Activated CD8-positive, alpha-beta T cell treated with anti-CD3 and anti-CD28 coated beads, Interleukin-2, amount 10 ng/mL, durations not matched to agents 7 days and 5 days (primary cell): ENCODE results near the gene NUDT1. TPM values are rescaled to one million over a fixed set of nuclear protein-coding genes. Genes with fewer than 3 reads are reported as not detected.
"Not testable (repeated sequence)": the region's sequence is repeated elsewhere in the genome, so short reads cannot be mapped to it uniquely, and the experiment has no call there.

Experiments
- ATAC-seq: fragments of 150-1000 bp; cut with Tn5 transposase; one replicate; pipeline ENCODE4 v1.10.0; 2021; ENCODE audit warnings: moderate library complexity
- CTCF ChIA-PET: fragments of 350-600 bp; sonication (Branson Sonifier 250); formaldehyde crosslinking; loops from one replicate; lab custom pipeline; 2021; ENCODE audit warnings: antibody characterized with exemption; lab: Charles Lee
- POLR2A ChIA-PET: fragments of 350-600 bp; sonication (Branson Sonifier 250); formaldehyde crosslinking; loops from one replicate; lab custom pipeline; 2021; ENCODE audit warnings: antibody characterized with exemption; lab: Charles Lee
- DNase-seq: peaks from one replicate; pipeline ENCODE4 v3.0.0-alpha.2; 2020
- H3K27ac Mint-ChIP-seq: one replicate; pipeline ENCODE4 v1.8.0; 2021; ENCODE audit warnings: mild to moderate bottlenecking, mixed read lengths
- H3K27me3 Mint-ChIP-seq: one replicate; pipeline ENCODE4 v1.8.0; 2021; ENCODE audit warnings: low read depth, mixed read lengths
- H3K36me3 Mint-ChIP-seq: one replicate; pipeline ENCODE4 v1.8.0; 2021; ENCODE audit warnings: low read depth, mixed read lengths
- H3K4me1 Mint-ChIP-seq: one replicate; pipeline ENCODE4 v1.8.0; 2021; ENCODE audit warnings: low read depth, mixed read lengths
- H3K4me3 Mint-ChIP-seq: one replicate; pipeline ENCODE4 v1.8.0; 2021; ENCODE audit warnings: mild to moderate bottlenecking, mixed read lengths
- H3K9me3 Mint-ChIP-seq: one replicate; pipeline ENCODE4 v1.8.0; 2022; ENCODE audit warnings: mixed read lengths; ENCODE audit not compliant: insufficient read depth
- total RNA-seq, 2 experiments: library from RNA; stranded (reverse); gene quantifications; one replicate each; pipeline ENCODE4 v1.2.3, GENCODE V29; 2021

The NUDT1 gene
- total RNA-seq, 2 experiments from 2014 or later = 126 to 130 TPM

- Mint-ChIP-seq H3K4me1 (peaks cover 14% of the 10 kb centered on the region), H3K36me3 (peaks cover 8% of the 10 kb centered on the region), H3K27me3 (no peaks in the 10 kb centered on the region), H3K9me3 (no peaks in the 10 kb centered on the region), H3K27ac (no peak overlapping the region), H3K4me3 (no peak overlapping the region)
- DNase-seq = no peak
- CTCF ChIA-PET = no interaction called here
- ATAC-seq = no peak
- POLR2A ChIA-PET = no interaction called here
These were observed 22.1 kb downstream of the NUDT1 start for GRCh38 chr7:2264158-2264557.

GRCh38 chr7:2266911-2267310 lies 24.9 kb downstream of the NUDT1 start:
- Mint-ChIP-seq H3K4me1 (peaks cover under 1% of the 10 kb centered on the region), H3K4me3 (no peak overlapping the region), H3K9me3 (no peaks in the 10 kb centered on the region), H3K36me3 (peaks cover 8% of the 10 kb centered on the region), H3K27me3 (no peaks in the 10 kb centered on the region), H3K27ac (no peak overlapping the region)
- ATAC-seq (no peak), DNase-seq (no peak)
- POLR2A ChIA-PET = no interaction called here
- CTCF ChIA-PET = no interaction called here

GRCh38 chr7:2269089-2269990 lies 27.3 kb downstream of the NUDT1 start:
- CTCF ChIA-PET, H3K4me3 Mint-ChIP-seq, H3K27me3 Mint-ChIP-seq, H3K9me3 Mint-ChIP-seq, H3K36me3 Mint-ChIP-seq, H3K27ac Mint-ChIP-seq, H3K4me1 Mint-ChIP-seq, POLR2A ChIA-PET, DNase-seq, ATAC-seq: not testable (repeated sequence)

- ATAC-seq = no peak
- H3K36me3 Mint-ChIP-seq = peaks cover 4% of the 10 kb centered on the region
- no peak for DNase-seq
- H3K4me3 Mint-ChIP-seq = no peak overlapping the region
- no peaks in the 10 kb centered on the region for H3K9me3 Mint-ChIP-seq
- H3K27ac Mint-ChIP-seq = no peak overlapping the region
- POLR2A ChIA-PET = no interaction called here
- CTCF ChIA-PET = no interaction called here
- H3K4me1 Mint-ChIP-seq = no peaks in the 10 kb centered on the region
- no peaks in the 10 kb centered on the region for H3K27me3 Mint-ChIP-seq
These were observed 28.0 kb downstream of the NUDT1 start for GRCh38 chr7:2269991-2270460.

- DNase-seq = no peak
- Mint-ChIP-seq H3K4me3 (no peak overlapping the region), H3K27ac (no peak overlapping the region), H3K27me3 (no peaks in the 10 kb centered on the region), H3K4me1 (no peaks in the 10 kb centered on the region), H3K36me3 (peaks cover 4% of the 10 kb centered on the region), H3K9me3 (no peaks in the 10 kb centered on the region)
- POLR2A ChIA-PET = no interaction called here
- no peak for ATAC-seq
- CTCF ChIA-PET = no interaction called here
These were observed 28.5 kb downstream of the NUDT1 start for GRCh38 chr7:2270495-2270894.

GRCh38 chr7:2271273-2272026 lies 29.4 kb downstream of the NUDT1 start:
- POLR2A ChIA-PET = no interaction called here
- H3K27me3 Mint-ChIP-seq = no peaks in the 10 kb centered on the region
- CTCF ChIA-PET = no interaction called here
- ATAC-seq (no peak), DNase-seq (no peak)
- no peak overlapping the region for H3K4me3 Mint-ChIP-seq
- H3K36me3 Mint-ChIP-seq = peaks cover 4% of the 10 kb centered on the region
- H3K9me3 Mint-ChIP-seq = no peaks in the 10 kb centered on the region
- H3K27ac Mint-ChIP-seq = no peak overlapping the region
- H3K4me1 Mint-ChIP-seq = no peaks in the 10 kb centered on the region

GRCh38 chr7:2272031-2272430 lies 30.0 kb downstream of the NUDT1 start:
- Mint-ChIP-seq H3K4me1 (no peaks in the 10 kb centered on the region), H3K27ac (no peak overlapping the region), H3K27me3 (no peaks in the 10 kb centered on the region), H3K36me3 (peaks cover 4% of the 10 kb centered on the region), H3K9me3 (no peaks in the 10 kb centered on the region), H3K4me3 (no peak overlapping the region)
- ChIA-PET POLR2A (no interaction called here), CTCF (no interaction called here)
- DNase-seq (no peak), ATAC-seq (no peak)

GRCh38 chr7:2273866-2274265 lies 31.8 kb downstream of the NUDT1 start:
- no peak for ATAC-seq
- CTCF ChIA-PET = no interaction called here

GRCh38 chr7:2274666-2275065 lies 32.6 kb downstream of the NUDT1 start:
- DNase-seq (no peak), ATAC-seq (no peak)
- Mint-ChIP-seq H3K4me1 (peaks cover under 1% of the 10 kb centered on the region), H3K9me3 (no peaks in the 10 kb centered on the region), H3K36me3 (peaks cover 4% of the 10 kb centered on the region), H3K4me3 (no peak overlapping the region), H3K27me3 (no peaks in the 10 kb centered on the region), H3K27ac (no peak overlapping the region)
- POLR2A ChIA-PET = no interaction called here
- CTCF ChIA-PET = interaction anchor here (0.6 kb wide), 1 partner anchor 706 kb away, joined by 3 read pairs; no protein-coding TSS in a partner anchor

More at GRCh38 chr7:2273866-2274265, 31.8 kb downstream of the NUDT1 start:
- Mint-ChIP-seq H3K36me3 (peaks cover 4% of the 10 kb centered on the region), H3K9me3 (no peaks in the 10 kb centered on the region), H3K4me1 (no peaks in the 10 kb centered on the region), H3K27me3 (no peaks in the 10 kb centered on the region), H3K27ac (no peak overlapping the region), H3K4me3 (no peak overlapping the region)
- POLR2A ChIA-PET = no interaction called here
- DNase-seq = no peak

- CTCF ChIA-PET = no interaction called here
- Mint-ChIP-seq H3K4me3 (no peak overlapping the region), H3K36me3 (peaks cover 4% of the 10 kb centered on the region), H3K27me3 (no peaks in the 10 kb centered on the region), H3K4me1 (peaks cover 5% of the 10 kb centered on the region), H3K9me3 (no peaks in the 10 kb centered on the region), H3K27ac (no peak overlapping the region)
- ATAC-seq (no peak), DNase-seq (no peak)
- POLR2A ChIA-PET = no interaction called here
These were observed 33.1 kb downstream of the NUDT1 start for GRCh38 chr7:2275101-2275500.

GRCh38 chr7:2276107-2276506 lies 34.1 kb downstream of the NUDT1 start:
- Mint-ChIP-seq H3K4me1 (peaks cover 6% of the 10 kb centered on the region), H3K36me3 (peaks cover 4% of the 10 kb centered on the region), H3K27ac (no peak overlapping the region), H3K27me3 (no peaks in the 10 kb centered on the region), H3K4me3 (no peak overlapping the region), H3K9me3 (no peaks in the 10 kb centered on the region)
- ChIA-PET CTCF (no interaction called here), POLR2A (no interaction called here)
- ATAC-seq (no peak), DNase-seq (no peak)

GRCh38 chr7:2278026-2278425 lies 36.0 kb downstream of the NUDT1 start:
- peak overlapping the region; percentile 52 for H3K27ac Mint-ChIP-seq
- no peak for ATAC-seq
- no peaks in the 10 kb centered on the region for H3K9me3 Mint-ChIP-seq
- H3K27me3 Mint-ChIP-seq = no peaks in the 10 kb centered on the region
- ChIA-PET CTCF (no interaction called here), POLR2A (no interaction called here)
- peaks cover 6% of the 10 kb centered on the region for H3K4me1 Mint-ChIP-seq
- peaks cover 2% of the 10 kb centered on the region for H3K36me3 Mint-ChIP-seq
- no peak for DNase-seq
- no peak overlapping the region for H3K4me3 Mint-ChIP-seq
